RWPE2 (cell line): Measurements from ENCODE around the gene CLEC12A.

ENCODE experiments used
- ATAC-seq: fragments of 200-7000 bp; cut with Tn5 transposase; 3 replicates; pipeline ENCODE4 v1.9.1; 2021; ENCODE audit warnings: low read depth
- DNase-seq: peaks from one replicate; pipeline ENCODE4 v3.0.0-alpha.2; 2020; ENCODE audit warnings: low spot score
- H3K27ac ChIP-seq: fragments of 450-650 bp; 2 replicates; pipeline ENCODE4 v1.5.1; 2017; ENCODE audit warnings: mild to moderate bottlenecking; ENCODE audit not compliant: poor library complexity, severe bottlenecking
- H3K27me3 ChIP-seq: fragments of 250-450 bp; sonication (Bioruptor Pico); 2 replicates; pipeline ENCODE4 v1.5.1; 2021; ENCODE audit warnings: mild to moderate bottlenecking, moderate library complexity; ENCODE audit not compliant: insufficient read depth, poor library complexity, severe bottlenecking
- H3K36me3 ChIP-seq: fragments of 250-450 bp; sonication (Bioruptor Pico); 2 replicates; pipeline ENCODE4 v1.5.1; 2020; ENCODE audit warnings: low read depth, mild to moderate bottlenecking, moderate library complexity
- H3K4me1 ChIP-seq: fragments of 250-450 bp; sonication (Bioruptor Pico); 2 replicates; pipeline ENCODE4 v1.5.1; 2021; ENCODE audit warnings: mild to moderate bottlenecking, moderate library complexity; ENCODE audit not compliant: insufficient read depth, poor library complexity, severe bottlenecking
- H3K4me3 ChIP-seq: fragments of 250-450 bp; sonication (Bioruptor Pico); 2 replicates; pipeline ENCODE4 v1.5.1; 2021; ENCODE audit warnings: mild to moderate bottlenecking, moderate library complexity; ENCODE audit not compliant: severe bottlenecking
- H3K9me3 ChIP-seq: fragments of 250-450 bp; sonication (Bioruptor Pico); 2 replicates; pipeline ENCODE4 v1.5.1; 2021; ENCODE audit warnings: mild to moderate bottlenecking, moderate library complexity; ENCODE audit not compliant: severe bottlenecking
- CTCF ChIP-seq: fragments of 450-650 bp; IDR thresholded peaks from one replicate; pipeline ENCODE4 v1.5.1; 2017; ENCODE audit warnings: mild to moderate bottlenecking, moderate library complexity; ENCODE audit not compliant: poor library complexity, severe bottlenecking

Gene CLEC12A

DNA sequence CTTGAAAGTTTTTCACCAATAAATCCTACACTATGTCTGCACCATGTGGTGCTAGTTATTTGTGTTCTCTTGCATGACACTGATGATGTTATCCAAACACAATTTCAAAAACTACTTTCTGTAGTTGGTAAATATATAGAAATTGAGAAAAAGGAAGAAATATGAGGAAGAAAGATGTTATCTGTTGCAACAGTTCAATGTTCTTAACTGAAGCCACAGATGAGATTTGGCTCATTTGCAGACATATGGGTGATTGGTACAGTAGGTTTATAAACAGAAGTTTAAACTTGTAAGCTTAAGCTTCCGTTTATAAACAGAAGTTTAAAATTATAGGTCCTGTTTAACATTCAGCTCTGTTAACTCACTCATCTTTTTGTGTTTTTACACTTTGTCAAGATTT is at the start of gene CLEC12A:
Gene CLEC12A, plus strand, starts transcription at position 229 of the 400 bp plus-strand sequence. CDS start 188 bp downstream, outside the sequence.
- no peaks in the 10 kb centered on the region for H3K36me3 ChIP-seq
- no peaks in the 10 kb centered on the region for H3K27me3 ChIP-seq
- H3K27ac ChIP-seq, result no peak within 1 kb of the TSS
- H3K4me3 ChIP-seq, result no peak within 1 kb of the TSS
- H3K4me1 ChIP-seq, result no peaks in the 10 kb centered on the region
- H3K9me3 ChIP-seq, result no peaks in the 10 kb centered on the region
- no peak for TF ChIP-seq CTCF
- ATAC-seq (no peak), DNase-seq (no peak)

DNA sequence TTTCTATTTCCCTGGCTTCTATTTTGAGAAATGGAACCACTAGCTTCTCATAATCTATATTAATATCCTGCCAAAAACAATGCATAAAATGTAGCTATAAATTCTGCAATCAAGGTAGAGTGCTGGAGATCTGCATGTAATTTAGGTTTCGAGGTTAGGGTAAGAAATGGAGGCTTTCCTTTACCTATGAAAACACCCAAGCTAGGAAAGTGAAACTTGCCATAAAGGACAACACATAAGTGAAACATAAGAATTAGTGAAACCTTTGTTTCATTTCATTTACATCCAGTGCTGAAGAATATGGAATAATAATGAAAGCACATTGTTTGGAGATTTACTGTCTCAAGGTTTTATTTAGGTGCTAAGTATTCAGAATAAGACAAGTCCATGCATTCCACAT is 48.8 kb upstream of the CLEC12A start:
- no peak overlapping the region for H3K4me3 ChIP-seq

GRCh38 chr12:9925705-9926393 is 45.4 kb upstream of the CLEC12A start:
- 0 out of 3 replicates have a peak, but pooled peaks have one; percentile 17 for ATAC-seq
- Histone ChIP-seq H3K36me3 (no peaks in the 10 kb centered on the region), H3K4me3 (no peak overlapping the region), H3K4me1 (no peaks in the 10 kb centered on the region), H3K27me3 (no peaks in the 10 kb centered on the region), H3K27ac (no peak overlapping the region), H3K9me3 (no peaks in the 10 kb centered on the region)
- no peak for DNase-seq
- peak; percentile 44 for TF ChIP-seq CTCF

More for the DNA sequence above, 48.8 kb upstream of the CLEC12A start:
- Histone ChIP-seq H3K27ac (no peak overlapping the region), H3K27me3 (no peaks in the 10 kb centered on the region), H3K36me3 (no peaks in the 10 kb centered on the region), H3K9me3 (no peaks in the 10 kb centered on the region), H3K4me1 (no peaks in the 10 kb centered on the region)
- no peak for TF ChIP-seq CTCF
- no peak for ATAC-seq
- DNase-seq, result no peak

- DNase-seq, result no peak
- Histone ChIP-seq H3K9me3 (no peaks in the 10 kb centered on the region), H3K27me3 (no peaks in the 10 kb centered on the region), H3K27ac (no peak overlapping the region), H3K4me3 (no peak overlapping the region), H3K36me3 (no peaks in the 10 kb centered on the region), H3K4me1 (no peaks in the 10 kb centered on the region)
- no peak for TF ChIP-seq CTCF
- no peak for ATAC-seq
Observed at GRCh38 chr12:9926876-9927275, 44.3 kb upstream of the CLEC12A start.

- H3K9me3 ChIP-seq, result no peaks in the 10 kb centered on the region
- H3K4me1 ChIP-seq, result no peaks in the 10 kb centered on the region
- H3K4me3 ChIP-seq, result no peak overlapping the region
- no peak overlapping the region for H3K27ac ChIP-seq
- H3K27me3 ChIP-seq, result no peaks in the 10 kb centered on the region
- TF ChIP-seq CTCF, result no peak
- no peaks in the 10 kb centered on the region for H3K36me3 ChIP-seq
- DNase-seq, result no peak
- ATAC-seq, result no peak
Observed at GRCh38 chr12:9928607-9929006, 42.6 kb upstream of the CLEC12A start.
